OCI-LY1 (cell line): ENCODE results near the gene CAPN2.

ENCODE experiments used
- CTCF ChIP-seq: fragments of 200-600 bp; sonication (generic), shearing (Covaris generic); IDR thresholded peaks from 2 replicates; pipeline ENCODE4 v1.5.1; 2017; ENCODE audit warnings: mild to moderate bottlenecking, antibody characterized with exemption, low read length, moderate library complexity, mixed read lengths
- EZH2 ChIP-seq: fragments of 200-600 bp; sonication (generic), shearing (Covaris generic); IDR thresholded peaks from 2 replicates; pipeline ENCODE4 v1.8.0; 2017; ENCODE audit warnings: borderline replicate concordance, mixed run types, mild to moderate bottlenecking, antibody characterized with exemption, low read length, moderate library complexity, mixed read lengths

GRCh38 chr1:223724376-223724775, 12.0 kb downstream of the CAPN2 start:
- no peak for TF ChIP-seq EZH2
- no peak for TF ChIP-seq CTCF
